ENCODE measurements around the gene AURKAIP1. TPM values are rescaled to one million over a fixed set of nuclear protein-coding genes. Genes with fewer than 3 reads are reported as not detected.

Gene AURKAIP1
- total and polyA plus RNA-seq, 2 of the 4 experiments (the other 2 are of a cell fraction): 45.7 to 107 TPM

GRCh38 chr1:1353389-1354151 lies 21.4 kb downstream of the AURKAIP1 start (continued):
- TF ChIP-seq ELK1 (IDR thresholded peaks at IDR 0.05; ENCODE audit: borderline replicate concordance, low read depth, low read length) (no peak), RCOR1 (IDR thresholded peaks at IDR 0.05; ENCODE audit: insufficient replicate concordance, low read length) (no peak), MAZ (IDR thresholded peaks at IDR 0.05; ENCODE audit: borderline replicate concordance, low read depth, low read length) (no peak), MAFK (IDR thresholded peaks at IDR 0.05; ENCODE audit: low read depth, low read length) (no peak), FOS (IDR thresholded peaks at IDR 0.05; ENCODE audit: low read depth, low read length) (no peak), MXI1 (IDR thresholded peaks at IDR 0.05; ENCODE audit: borderline replicate concordance, low read depth, low read length) (no peak), POLR2A (IDR thresholded peaks at IDR 0.05; ENCODE audit: low read depth, low read length) (no peak)
